T-helper 1 cell treated with Interleukin-12 subunit alpha and Interleukin-12 subunit beta and Interleukin-4 antibody, amounts not matched to agents 30 μg/mL and 1 μg/mL, for 36 hours (primary cell): Measurements from ENCODE around the gene G2E3.
A peak's percentile ranks its signal among the peaks of the same experiment; 100 is the strongest.
"Not testable (repeated sequence)": the region's sequence is repeated elsewhere in the genome, so short reads cannot be mapped to it uniquely, and the experiment has no call there.

Experiments
- H3K27ac Mint-ChIP-seq: one replicate; pipeline ENCODE4 v1.8.0; 2021; ENCODE audit warnings: mild to moderate bottlenecking, mixed read lengths
- H3K27me3 Mint-ChIP-seq: one replicate; pipeline ENCODE4 v1.8.0; 2021; ENCODE audit warnings: low read depth, mixed read lengths
- H3K36me3 Mint-ChIP-seq: one replicate; pipeline ENCODE4 v1.8.0; 2021; ENCODE audit warnings: low read depth, mixed read lengths
- H3K4me1 Mint-ChIP-seq: one replicate; pipeline ENCODE4 v1.8.0; 2021; ENCODE audit warnings: low read depth, mixed read lengths
- H3K4me3 Mint-ChIP-seq: one replicate; pipeline ENCODE4 v1.8.0; 2021; ENCODE audit warnings: mild to moderate bottlenecking, moderate library complexity, mixed read lengths
- H3K9me3 Mint-ChIP-seq: one replicate; pipeline ENCODE4 v1.8.0; 2021; ENCODE audit warnings: mixed read lengths

Gene G2E3

GRCh38 chr14:30558675-30559555 is at the start of gene G2E3:
Gene G2E3, plus strand, starts transcription at chr14:30559158. Its CDS starts 21,922 bp downstream, at chr14:30581080.
- Mint-ChIP-seq H3K4me1 (peaks cover 28% of the 10 kb centered on the region), H3K36me3 (peaks cover 20% of the 10 kb centered on the region), H3K4me3 (peak within 1 kb of the TSS; percentile 100), H3K9me3 (no peaks in the 10 kb centered on the region), H3K27me3 (no peaks in the 10 kb centered on the region), H3K27ac (peak within 1 kb of the TSS; percentile 99)

GRCh38 chr14:30517737-30518136 is 41.2 kb upstream of the G2E3 start:
- Mint-ChIP-seq H3K27me3 (peaks cover 10% of the 10 kb centered on the region), H3K9me3 (no peaks in the 10 kb centered on the region), H3K4me3 (no peak overlapping the region), H3K4me1 (peaks cover 4% of the 10 kb centered on the region), H3K36me3 (no peaks in the 10 kb centered on the region), H3K27ac (no peak overlapping the region)

GRCh38 chr14:30518867-30519560 is 39.9 kb upstream of the G2E3 start:
- peaks cover 10% of the 10 kb centered on the region for H3K27me3 Mint-ChIP-seq
- H3K9me3 Mint-ChIP-seq: no peaks in the 10 kb centered on the region
- no peak overlapping the region for H3K4me3 Mint-ChIP-seq
- no peaks in the 10 kb centered on the region for H3K36me3 Mint-ChIP-seq
- peaks cover 4% of the 10 kb centered on the region for H3K4me1 Mint-ChIP-seq
- no peak overlapping the region for H3K27ac Mint-ChIP-seq

GRCh38 chr14:30519961-30520360 is 39.0 kb upstream of the G2E3 start:
- Mint-ChIP-seq H3K36me3 (no peaks in the 10 kb centered on the region), H3K27ac (no peak overlapping the region), H3K4me1 (peaks cover 4% of the 10 kb centered on the region), H3K9me3 (no peaks in the 10 kb centered on the region), H3K27me3 (peaks cover 10% of the 10 kb centered on the region), H3K4me3 (no peak overlapping the region)

GRCh38 chr14:30520536-30520935 is 38.4 kb upstream of the G2E3 start:
- H3K9me3 Mint-ChIP-seq: no peaks in the 10 kb centered on the region
- no peak overlapping the region for H3K27ac Mint-ChIP-seq
- H3K4me1 Mint-ChIP-seq: peaks cover 4% of the 10 kb centered on the region
- no peaks in the 10 kb centered on the region for H3K36me3 Mint-ChIP-seq
- no peak overlapping the region for H3K4me3 Mint-ChIP-seq
- peaks cover 6% of the 10 kb centered on the region for H3K27me3 Mint-ChIP-seq

GRCh38 chr14:30521899-30522736 is 36.8 kb upstream of the G2E3 start:
- Mint-ChIP-seq H3K27me3 (no peaks in the 10 kb centered on the region), H3K4me3 (no peak overlapping the region), H3K4me1 (peaks cover 4% of the 10 kb centered on the region), H3K27ac (no peak overlapping the region), H3K9me3 (no peaks in the 10 kb centered on the region), H3K36me3 (no peaks in the 10 kb centered on the region)

GRCh38 chr14:30525833-30526232 is 33.1 kb upstream of the G2E3 start:
- peaks cover 4% of the 10 kb centered on the region for H3K4me1 Mint-ChIP-seq
- H3K27ac Mint-ChIP-seq: no peak overlapping the region
- H3K4me3 Mint-ChIP-seq: no peak overlapping the region
- H3K27me3 Mint-ChIP-seq: no peaks in the 10 kb centered on the region
- no peaks in the 10 kb centered on the region for H3K36me3 Mint-ChIP-seq
- H3K9me3 Mint-ChIP-seq: no peaks in the 10 kb centered on the region

- Mint-ChIP-seq H3K27ac (no peak overlapping the region), H3K27me3 (no peaks in the 10 kb centered on the region), H3K9me3 (no peaks in the 10 kb centered on the region), H3K36me3 (no peaks in the 10 kb centered on the region), H3K4me3 (no peak overlapping the region), H3K4me1 (peaks cover under 1% of the 10 kb centered on the region)
These were observed 31.8 kb upstream of the G2E3 start for GRCh38 chr14:30527196-30527595.

GRCh38 chr14:30528119-30528518 is 30.8 kb upstream of the G2E3 start:
- H3K9me3 Mint-ChIP-seq: no peaks in the 10 kb centered on the region
- peaks cover 3% of the 10 kb centered on the region for H3K27me3 Mint-ChIP-seq

GRCh38 chr14:30528778-30529642 is 29.9 kb upstream of the G2E3 start:
- no peaks in the 10 kb centered on the region for H3K9me3 Mint-ChIP-seq
- no peaks in the 10 kb centered on the region for H3K4me1 Mint-ChIP-seq
- no peaks in the 10 kb centered on the region for H3K36me3 Mint-ChIP-seq
- H3K27me3 Mint-ChIP-seq: peaks cover 4% of the 10 kb centered on the region
- H3K4me3 Mint-ChIP-seq: no peak overlapping the region
- H3K27ac Mint-ChIP-seq: no peak overlapping the region

More at GRCh38 chr14:30528119-30528518, 30.8 kb upstream of the G2E3 start:
- Mint-ChIP-seq H3K4me3 (no peak overlapping the region), H3K27ac (no peak overlapping the region), H3K4me1 (no peaks in the 10 kb centered on the region), H3K36me3 (no peaks in the 10 kb centered on the region)

GRCh38 chr14:30532264-30532663 is 26.7 kb upstream of the G2E3 start:
- peaks cover 9% of the 10 kb centered on the region for H3K27me3 Mint-ChIP-seq
- no peak overlapping the region for H3K27ac Mint-ChIP-seq
- H3K9me3 Mint-ChIP-seq: no peaks in the 10 kb centered on the region
- no peaks in the 10 kb centered on the region for H3K4me1 Mint-ChIP-seq
- H3K36me3 Mint-ChIP-seq: no peaks in the 10 kb centered on the region
- no peak overlapping the region for H3K4me3 Mint-ChIP-seq

GRCh38 chr14:30533126-30533525 is 25.8 kb upstream of the G2E3 start:
- Mint-ChIP-seq H3K27ac (no peak overlapping the region), H3K4me1 (no peaks in the 10 kb centered on the region), H3K36me3 (no peaks in the 10 kb centered on the region), H3K9me3 (no peaks in the 10 kb centered on the region), H3K4me3 (no peak overlapping the region), H3K27me3 (peaks cover 18% of the 10 kb centered on the region)

- H3K36me3 Mint-ChIP-seq: no peaks in the 10 kb centered on the region
- no peaks in the 10 kb centered on the region for H3K9me3 Mint-ChIP-seq
- no peaks in the 10 kb centered on the region for H3K4me1 Mint-ChIP-seq
- peaks cover 37% of the 10 kb centered on the region for H3K27me3 Mint-ChIP-seq
- no peak overlapping the region for H3K27ac Mint-ChIP-seq
- no peak overlapping the region for H3K4me3 Mint-ChIP-seq
These were observed 17.6 kb upstream of the G2E3 start for GRCh38 chr14:30541318-30541717.

GRCh38 chr14:30546735-30547134 is 12.2 kb upstream of the G2E3 start:
- not testable (repeated sequence) for H3K27ac Mint-ChIP-seq, H3K4me3 Mint-ChIP-seq, H3K9me3 Mint-ChIP-seq, H3K4me1 Mint-ChIP-seq, H3K36me3 Mint-ChIP-seq
- peaks cover 38% of the 10 kb centered on the region for H3K27me3 Mint-ChIP-seq
